HUES64 (cell line): Measurements from ENCODE around the gene CGGBP1.

Experiments used
- H3K27ac ChIP-seq: 2 replicates; pipeline ENCODE4 v1.7.0; 2013; ENCODE audit warnings: low read depth, low read length, inconsistent platforms
- H3K27me3 ChIP-seq: 2 replicates; pipeline ENCODE4 v1.6.1; 2013; ENCODE audit warnings: mild to moderate bottlenecking, low read length; ENCODE audit not compliant: insufficient read depth
- H3K36me3 ChIP-seq: 2 replicates; pipeline ENCODE4 v1.6.1; 2013; ENCODE audit warnings: mild to moderate bottlenecking, low read length; ENCODE audit not compliant: insufficient read depth
- H3K4me1 ChIP-seq: 2 replicates; pipeline ENCODE4 v1.6.1; 2013; ENCODE audit warnings: mild to moderate bottlenecking, low read length, moderate library complexity; ENCODE audit not compliant: insufficient read depth
- H3K4me3 ChIP-seq: 2 replicates; pipeline ENCODE4 v1.5.1; 2013; ENCODE audit warnings: mild to moderate bottlenecking, low read length, moderate library complexity
- H3K9ac ChIP-seq: 2 replicates; pipeline ENCODE4 v1.6.1; 2013; ENCODE audit warnings: mild to moderate bottlenecking, low read depth, low read length
- H3K9me3 ChIP-seq: 2 replicates; pipeline ENCODE4 v1.6.1; 2013; ENCODE audit warnings: low read depth, low read length; ENCODE audit not compliant: insufficient read depth
- WGBS: fragments of 150-250, 120-280 bp; methylation state at CpG from one replicate; pipeline ENCODE4 v1.1.7; 2013; ENCODE audit warnings: missing lambda C conversion rate; 5-methylcytosine and 5-hydroxymethylcytosine counted together

Gene CGGBP1

DNA sequence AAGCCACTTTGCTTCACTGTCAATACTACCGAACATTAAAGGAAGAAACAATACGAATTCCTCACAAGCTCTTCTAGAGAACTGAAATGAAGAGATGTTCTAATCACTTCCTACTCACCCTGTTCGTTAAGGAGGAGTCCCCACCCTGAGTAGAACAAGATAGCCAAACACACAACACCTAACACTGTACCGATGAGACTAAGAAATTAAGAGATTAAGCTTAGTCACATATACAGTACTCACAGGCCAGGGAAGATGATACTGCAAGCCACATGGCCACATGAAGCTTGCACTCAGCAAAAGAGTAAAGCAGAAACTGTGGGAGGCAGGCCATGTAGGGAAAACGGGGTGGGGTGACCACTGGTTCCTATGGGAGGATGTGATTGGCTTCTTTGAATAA, 48.0 kb downstream of the CGGBP1 start:
- no peaks in the 10 kb centered on the region for H3K27me3 ChIP-seq
- WGBS = 89% methylated on average over 5 of the region's 5 CpGs
- H3K27ac ChIP-seq = no peak overlapping the region
- H3K9ac ChIP-seq = no peak overlapping the region
- no peaks in the 10 kb centered on the region for H3K36me3 ChIP-seq
- no peaks in the 10 kb centered on the region for H3K4me1 ChIP-seq
- H3K4me3 ChIP-seq = no peak overlapping the region
- H3K9me3 ChIP-seq = no peaks in the 10 kb centered on the region

- no peak overlapping the region for H3K4me3 ChIP-seq
- WGBS = 88% methylated on average over 1 of the region's 2 CpGs
- no peaks in the 10 kb centered on the region for H3K9me3 ChIP-seq
- no peaks in the 10 kb centered on the region for H3K4me1 ChIP-seq
- no peak overlapping the region for H3K27ac ChIP-seq
- H3K9ac ChIP-seq = no peak overlapping the region
- H3K36me3 ChIP-seq = no peaks in the 10 kb centered on the region
- H3K27me3 ChIP-seq = no peaks in the 10 kb centered on the region
Measured at GRCh38 chr3:88009066-88009465, 49.7 kb downstream of the CGGBP1 start.

- no CpG with 5 or more reads among the region's 2 CpGs for WGBS
- no peaks in the 10 kb centered on the region for H3K27me3 ChIP-seq
- H3K9ac ChIP-seq = no peak overlapping the region
- H3K36me3 ChIP-seq = no peaks in the 10 kb centered on the region
- H3K27ac ChIP-seq = no peak overlapping the region
- H3K9me3 ChIP-seq = no peaks in the 10 kb centered on the region
- no peaks in the 10 kb centered on the region for H3K4me1 ChIP-seq
- H3K4me3 ChIP-seq = no peak overlapping the region
Measured at GRCh38 chr3:88005066-88005465, 53.7 kb downstream of the CGGBP1 start.

GRCh38 chr3:88003115-88003755, 55.6 kb downstream of the CGGBP1 start:
- H3K4me1 ChIP-seq = no peaks in the 10 kb centered on the region
- WGBS = 58% methylated on average over 6 of the region's 6 CpGs
- H3K36me3 ChIP-seq = no peaks in the 10 kb centered on the region
- no peak overlapping the region for H3K4me3 ChIP-seq
- no peaks in the 10 kb centered on the region for H3K9me3 ChIP-seq
- no peak overlapping the region for H3K27ac ChIP-seq
- H3K9ac ChIP-seq = no peak overlapping the region
- no peaks in the 10 kb centered on the region for H3K27me3 ChIP-seq

DNA sequence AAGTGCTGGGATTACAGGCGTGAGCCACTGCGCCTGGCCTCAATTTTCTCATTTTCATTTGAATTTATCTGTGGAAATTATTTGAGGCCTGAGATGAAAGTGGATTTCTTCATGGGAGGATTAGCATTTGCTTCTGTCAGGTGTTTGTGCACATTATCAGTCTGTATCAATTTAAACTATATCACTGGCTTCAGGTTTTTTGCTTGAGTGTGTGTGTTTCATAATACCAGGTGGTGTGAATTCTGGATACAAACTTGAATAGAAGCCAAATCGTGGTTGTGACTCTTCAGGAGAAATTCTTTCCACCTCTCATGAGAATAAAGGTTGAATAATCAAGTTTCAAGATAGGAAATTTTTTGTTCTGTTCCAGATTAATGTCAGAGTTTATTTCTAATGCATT, 56.4 kb downstream of the CGGBP1 start:
- WGBS = 89% methylated on average over 3 of the region's 3 CpGs
- H3K27ac ChIP-seq = no peak overlapping the region
- H3K27me3 ChIP-seq = no peaks in the 10 kb centered on the region
- no peaks in the 10 kb centered on the region for H3K4me1 ChIP-seq
- no peak overlapping the region for H3K9ac ChIP-seq
- no peaks in the 10 kb centered on the region for H3K9me3 ChIP-seq
- H3K4me3 ChIP-seq = no peak overlapping the region
- H3K36me3 ChIP-seq = no peaks in the 10 kb centered on the region
